H9 (cell line): ENCODE measurements around the gene MCM8. TPM values are rescaled to one million over a fixed set of nuclear protein-coding genes. Genes with fewer than 3 reads are reported as not detected.

Experiments used
- DNase-seq: peaks from one replicate; pipeline ENCODE4 v3.0.0-alpha.2; 2017
- H2AFZ ChIP-seq: one replicate; pipeline ENCODE4 v1.6.1; 2013; ENCODE audit warnings: mild to moderate bottlenecking, low read length, control low read depth, moderate library complexity
- H2AK5ac ChIP-seq: 2 replicates; pipeline ENCODE4 v1.6.1; 2013; ENCODE audit warnings: low read length, control low read depth, mixed read lengths; ENCODE audit not compliant: insufficient read length
- H2BK120ac ChIP-seq: one replicate; pipeline ENCODE4 v1.6.1; 2013; ENCODE audit warnings: low read depth, mild to moderate bottlenecking, low read length, control low read depth, inconsistent platforms; ENCODE audit not compliant: poor library complexity, severe bottlenecking
- H2BK12ac ChIP-seq: 2 replicates; pipeline ENCODE4 v1.6.1; 2013; ENCODE audit warnings: low read length, control low read depth, mixed read lengths, low read depth; ENCODE audit not compliant: insufficient read length
- H2BK15ac ChIP-seq: 2 replicates; pipeline ENCODE4 v1.6.1; 2013; ENCODE audit warnings: low read depth, low read length, control low read depth
- H2BK20ac ChIP-seq: one replicate; pipeline ENCODE4 v1.6.1; 2013; ENCODE audit warnings: low read depth, mild to moderate bottlenecking, low read length, control low read depth, inconsistent platforms; ENCODE audit not compliant: poor library complexity, severe bottlenecking
- H2BK5ac ChIP-seq: 2 replicates; pipeline ENCODE4 v1.6.1; 2013; ENCODE audit warnings: low read length, control low read depth, mixed read lengths; ENCODE audit not compliant: insufficient read length
- H3K14ac ChIP-seq: 2 replicates; pipeline ENCODE4 v1.6.1; 2013; ENCODE audit warnings: low read length, control low read depth; ENCODE audit not compliant: insufficient read depth
- H3K18ac ChIP-seq: 2 replicates; pipeline ENCODE4 v1.6.1; 2013; ENCODE audit warnings: low read depth, mild to moderate bottlenecking, mixed read lengths, low read length, control low read depth; ENCODE audit not compliant: insufficient read length
- H3K23ac ChIP-seq: 2 replicates; pipeline ENCODE4 v1.6.1; 2013; ENCODE audit warnings: low read length, control low read depth, mixed read lengths, low read depth; ENCODE audit not compliant: insufficient read length
- H3K23me2 ChIP-seq: 2 replicates; pipeline ENCODE4 v1.6.1; 2013; ENCODE audit warnings: low read depth, mild to moderate bottlenecking, mixed read lengths, low read length, control low read depth; ENCODE audit not compliant: insufficient read length, poor library complexity, severe bottlenecking
- H3K27ac ChIP-seq: 2 replicates; pipeline ENCODE4 v1.5.1; 2013; ENCODE audit warnings: low read length, control low read depth, mixed read lengths, low read depth; ENCODE audit not compliant: insufficient read length
- H3K27me3 ChIP-seq: 2 replicates; pipeline ENCODE4 v1.6.1; 2013; ENCODE audit warnings: low read length, control low read depth, inconsistent platforms; ENCODE audit not compliant: insufficient read depth
- H3K4ac ChIP-seq: 2 replicates; pipeline ENCODE4 v1.6.1; 2013; ENCODE audit warnings: low read depth, mild to moderate bottlenecking, control low read depth, inconsistent platforms, low read length, moderate library complexity
- H3K4me1 ChIP-seq: 2 replicates; pipeline ENCODE4 v1.6.1; 2013; ENCODE audit warnings: low read length, control low read depth, inconsistent platforms; ENCODE audit not compliant: insufficient read depth
- H3K4me2 ChIP-seq: 2 replicates; pipeline ENCODE4 v1.6.1; 2013; ENCODE audit warnings: low read length, control low read depth, mixed read lengths; ENCODE audit not compliant: insufficient read length, insufficient read depth
- H3K56ac ChIP-seq: 2 replicates; pipeline ENCODE4 v1.6.1; 2013; ENCODE audit warnings: low read depth, mild to moderate bottlenecking, mixed read lengths, low read length, control low read depth; ENCODE audit not compliant: insufficient read length
- H3K79me1 ChIP-seq: 2 replicates; pipeline ENCODE4 v1.6.1; 2013; ENCODE audit warnings: low read depth, mild to moderate bottlenecking, moderate library complexity, low read length, control low read depth, inconsistent platforms; ENCODE audit not compliant: insufficient read depth, poor library complexity, severe bottlenecking
- H3K79me2 ChIP-seq: 2 replicates; pipeline ENCODE4 v1.6.1; 2013; ENCODE audit warnings: low read length, control low read depth, inconsistent platforms; ENCODE audit not compliant: insufficient read depth
- H3K9ac ChIP-seq: 2 replicates; pipeline ENCODE4 v1.6.1; 2013; ENCODE audit warnings: low read length, control low read depth, mixed read lengths; ENCODE audit not compliant: insufficient read length; ENCODE audit errors: extremely low read depth
- H3K9me3 ChIP-seq: one replicate; pipeline ENCODE4 v1.6.1; 2013; ENCODE audit warnings: low read depth, low read length, inconsistent platforms; ENCODE audit not compliant: control insufficient read depth
- H3T11ph ChIP-seq: one replicate; pipeline ENCODE4 v1.6.1; 2013; ENCODE audit warnings: mild to moderate bottlenecking, low read length, control low read depth, inconsistent platforms
- H4K20me1 ChIP-seq: one replicate; pipeline ENCODE4 v1.6.1; 2013; ENCODE audit not compliant: control insufficient read depth, insufficient read length, insufficient read depth
- H4K5ac ChIP-seq: 2 replicates; pipeline ENCODE4 v1.6.1; 2013; ENCODE audit warnings: low read depth, mild to moderate bottlenecking, mixed read lengths, low read length, control low read depth; ENCODE audit not compliant: insufficient read length
- H4K8ac ChIP-seq: replicated peaks from 2 replicates; pipeline ENCODE4 v1.6.1; 2013; ENCODE audit warnings: low read length, control low read depth, mixed read lengths, low read depth; ENCODE audit not compliant: insufficient read length
- H4K91ac ChIP-seq: 2 replicates; pipeline ENCODE4 v1.6.1; 2013; ENCODE audit warnings: low read depth, mild to moderate bottlenecking, moderate library complexity, mixed read lengths, low read length, control low read depth; ENCODE audit not compliant: insufficient read length
- H3K27ac Mint-ChIP-seq, 3 experiments: 2 replicates in 2 of 3; 3 replicates in 1 of 3; pipeline ENCODE4 v1.8.0; 2020 to 2021; ENCODE audit warnings: mixed read lengths in 3 of 3, mild to moderate bottlenecking in 1 of 3, moderate library complexity in 1 of 3
- H3K27me3 Mint-ChIP-seq: 2 replicates; pipeline ENCODE4 v1.8.0; 2021; ENCODE audit warnings: low read depth, mild to moderate bottlenecking, moderate library complexity, mixed read lengths
- H3K36me3 Mint-ChIP-seq, 3 experiments: 2 replicates in 2 of 3; 3 replicates in 1 of 3; pipeline ENCODE4 v1.8.0; 2020 to 2021; ENCODE audit warnings: low read depth in 3 of 3, mixed read lengths in 3 of 3; ENCODE audit not compliant: insufficient read depth in 1 of 3
- H3K4me1 Mint-ChIP-seq, 2 experiments: 2 replicates each; pipeline ENCODE4 v1.8.0; 2020; ENCODE audit warnings: mixed read lengths in 2 of 2
- H3K4me3 Mint-ChIP-seq, 2 experiments: 2 replicates in 1 of 2; 3 replicates in 1 of 2; pipeline ENCODE4 v1.8.0; 2020 to 2021; ENCODE audit warnings: mild to moderate bottlenecking in 2 of 2, mixed read lengths in 2 of 2, moderate library complexity in 1 of 2
- H3K9me3 Mint-ChIP-seq, 2 experiments: 2 replicates in 1 of 2; 3 replicates in 1 of 2; pipeline ENCODE4 v1.8.0; 2020; ENCODE audit warnings: mild to moderate bottlenecking in 2 of 2, mixed read lengths in 2 of 2, moderate library complexity in 1 of 2
- CTCF ChIP-seq: fragments of 200-600 bp; sonication (generic); conservative IDR thresholded peaks from 3 replicates; pipeline ENCODE4 v1.8.0; 2021; ENCODE audit warnings: antibody characterized with exemption, mild to moderate bottlenecking
- WGBS: extraction: QIAGEN DNeasy Blood & Tissue Kit; methylation state at CpG from one replicate; pipeline ENCODE4 v1.1.7; 2013; ENCODE audit warnings: missing lambda C conversion rate, low lambda C conversion rate, mixed read lengths; ENCODE audit not compliant: insufficient read length; ENCODE audit errors: extremely low coverage; 5-methylcytosine and 5-hydroxymethylcytosine counted together
- total RNA-seq: library from RNA; stranded (reverse); gene quantifications from 2 replicates; pipeline ENCODE4 v1.2.1, GENCODE V29; 2021

MCM8 gene
- total RNA-seq, 1 experiment from 2014 or later: 32.2 TPM

GRCh38 chr20:6012179-6012578, 61.7 kb downstream of the MCM8 start:
- H3K36me3 Mint-ChIP-seq: peaks cover 22 to 61% (median 51%) of the 10 kb centered on the region in 3 experiments; a peak in 6 of 7 replicates
- H3K4me1 Mint-ChIP-seq: peaks cover 9 to 12% of the 10 kb centered on the region in 2 experiments
- no peak overlapping the region for H3K9ac ChIP-seq
- no peak for TF ChIP-seq CTCF
- no peak overlapping the region for H3K14ac ChIP-seq
- H3K4me2 ChIP-seq: no peak overlapping the region
- H3K4me1 ChIP-seq: no peaks in the 10 kb centered on the region
- no peak overlapping the region for H4K8ac ChIP-seq
- peak overlapping the region in 1 of 3 experiments; percentile 19; a peak in 2 of 7 replicates for H3K27ac Mint-ChIP-seq
- H4K5ac ChIP-seq: no peak overlapping the region
- H2BK20ac ChIP-seq: no peak overlapping the region
- no peak overlapping the region for H3K27ac ChIP-seq
- H2AFZ ChIP-seq: no peak overlapping the region
- no peaks in the 10 kb centered on the region for H3K23me2 ChIP-seq
- H3K79me1 ChIP-seq: peaks cover 6% of the 10 kb centered on the region
- no peak overlapping the region for H2BK120ac ChIP-seq
- H2BK12ac ChIP-seq: no peak overlapping the region
- no peaks in the 10 kb centered on the region for H3K9me3 Mint-ChIP-seq
- peaks cover 1% of the 10 kb centered on the region; the same call in 1 of the 2 replicates for H3K79me2 ChIP-seq
- H4K91ac ChIP-seq: no peak overlapping the region
- H4K20me1 ChIP-seq: no peaks in the 10 kb centered on the region
- no peak overlapping the region for H3K4me3 Mint-ChIP-seq
- H3K27me3 ChIP-seq: no peaks in the 10 kb centered on the region
- no peak overlapping the region for H3K4ac ChIP-seq
- H2AK5ac ChIP-seq: no peak overlapping the region
- WGBS: no CpG with 5 or more reads among the region's 5 CpGs
- H3T11ph ChIP-seq: no peak overlapping the region
- H2BK5ac ChIP-seq: no peak overlapping the region
- no peak overlapping the region for H3K56ac ChIP-seq
- no peaks in the 10 kb centered on the region for H3K27me3 Mint-ChIP-seq
- no peak overlapping the region for H2BK15ac ChIP-seq
- H3K9me3 ChIP-seq: no peaks in the 10 kb centered on the region
- no peak overlapping the region for H3K23ac ChIP-seq
- no peak overlapping the region for H3K18ac ChIP-seq
- no peak for DNase-seq
